Choroid plexus epithelial cell (primary cell): ENCODE data around the gene TIGD7.
A peak's percentile ranks its signal among the peaks of the same experiment; 100 is the strongest.
"Not testable (repeated sequence)": the region's sequence is repeated elsewhere in the genome, so short reads cannot be mapped to it uniquely, and the experiment has no call there.

Experiments
- DNase-seq: peaks from one replicate; pipeline ENCODE4 v3.0.0-alpha.2; 2010; ENCODE audit warnings: low read depth
- H3K4me3 ChIP-seq: 2 replicates; pipeline ENCODE4 v1.5.1; 2011; ENCODE audit warnings: low read depth, mild to moderate bottlenecking, control low read depth, low read length, moderate library complexity
- TF ChIP-seq, protein P1 (sequence below): conservative IDR thresholded peaks from 2 replicates; pipeline ENCODE4 v1.5.1; 2011; ENCODE audit warnings: low read depth, mild to moderate bottlenecking, control low read depth, inconsistent platforms, low read length, moderate library complexity

Gene TIGD7

DNA sequence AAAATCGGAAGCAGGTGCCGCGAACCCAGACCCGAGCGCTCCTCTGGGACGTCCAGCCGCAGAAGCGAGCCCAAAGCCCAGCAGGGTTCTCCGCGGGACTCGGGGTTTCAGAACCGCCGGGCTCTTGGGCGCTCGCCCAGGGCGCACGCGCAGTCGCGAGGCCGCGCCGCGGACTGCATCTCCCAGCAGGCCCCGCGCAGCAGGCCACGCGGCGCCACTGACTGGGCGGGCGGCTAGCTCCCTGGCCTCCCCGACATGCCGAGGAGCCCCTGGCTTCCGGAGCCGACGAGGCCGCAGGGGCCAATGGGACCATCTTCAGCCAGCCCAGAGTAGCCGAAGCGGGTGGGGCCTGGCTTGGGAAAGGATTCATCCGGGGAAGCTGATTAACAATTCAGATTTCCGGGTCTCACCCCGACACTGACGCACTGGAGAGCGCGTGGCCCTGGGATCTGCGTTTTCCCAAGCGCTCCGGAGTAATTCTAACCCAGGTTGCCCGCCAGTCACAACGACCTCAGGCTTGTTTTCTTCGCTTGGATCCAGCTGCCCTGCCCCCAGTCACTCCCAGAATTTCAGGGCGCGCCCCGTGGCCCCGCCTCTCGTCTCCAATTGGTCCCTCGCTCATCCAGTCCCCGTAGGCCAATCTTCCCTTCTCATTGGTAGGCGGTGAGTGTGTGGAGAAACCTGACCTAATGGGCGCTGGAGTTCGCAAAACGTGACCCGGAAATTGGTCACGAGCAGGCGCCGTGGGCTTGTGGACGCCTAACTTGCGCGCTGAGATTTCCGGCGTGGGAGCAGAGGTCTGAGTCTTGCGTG is 22.3 kb downstream of the TIGD7 start, which contains the start of gene ZNF263:
TSS of gene ZNF263 (plus strand) at position 762 of the 813 bp plus-strand sequence. CDS start 328 bp downstream, outside the sequence.
- TF ChIP-seq, protein P1, sequence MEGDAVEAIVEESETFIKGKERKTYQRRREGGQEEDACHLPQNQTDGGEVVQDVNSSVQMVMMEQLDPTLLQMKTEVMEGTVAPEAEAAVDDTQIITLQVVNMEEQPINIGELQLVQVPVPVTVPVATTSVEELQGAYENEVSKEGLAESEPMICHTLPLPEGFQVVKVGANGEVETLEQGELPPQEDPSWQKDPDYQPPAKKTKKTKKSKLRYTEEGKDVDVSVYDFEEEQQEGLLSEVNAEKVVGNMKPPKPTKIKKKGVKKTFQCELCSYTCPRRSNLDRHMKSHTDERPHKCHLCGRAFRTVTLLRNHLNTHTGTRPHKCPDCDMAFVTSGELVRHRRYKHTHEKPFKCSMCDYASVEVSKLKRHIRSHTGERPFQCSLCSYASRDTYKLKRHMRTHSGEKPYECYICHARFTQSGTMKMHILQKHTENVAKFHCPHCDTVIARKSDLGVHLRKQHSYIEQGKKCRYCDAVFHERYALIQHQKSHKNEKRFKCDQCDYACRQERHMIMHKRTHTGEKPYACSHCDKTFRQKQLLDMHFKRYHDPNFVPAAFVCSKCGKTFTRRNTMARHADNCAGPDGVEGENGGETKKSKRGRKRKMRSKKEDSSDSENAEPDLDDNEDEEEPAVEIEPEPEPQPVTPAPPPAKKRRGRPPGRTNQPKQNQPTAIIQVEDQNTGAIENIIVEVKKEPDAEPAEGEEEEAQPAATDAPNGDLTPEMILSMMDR, result no peak
- DNase-seq, result peak; percentile 99
- peak within 1 kb of the TSS; percentile 89 for H3K4me3 ChIP-seq

DNA sequence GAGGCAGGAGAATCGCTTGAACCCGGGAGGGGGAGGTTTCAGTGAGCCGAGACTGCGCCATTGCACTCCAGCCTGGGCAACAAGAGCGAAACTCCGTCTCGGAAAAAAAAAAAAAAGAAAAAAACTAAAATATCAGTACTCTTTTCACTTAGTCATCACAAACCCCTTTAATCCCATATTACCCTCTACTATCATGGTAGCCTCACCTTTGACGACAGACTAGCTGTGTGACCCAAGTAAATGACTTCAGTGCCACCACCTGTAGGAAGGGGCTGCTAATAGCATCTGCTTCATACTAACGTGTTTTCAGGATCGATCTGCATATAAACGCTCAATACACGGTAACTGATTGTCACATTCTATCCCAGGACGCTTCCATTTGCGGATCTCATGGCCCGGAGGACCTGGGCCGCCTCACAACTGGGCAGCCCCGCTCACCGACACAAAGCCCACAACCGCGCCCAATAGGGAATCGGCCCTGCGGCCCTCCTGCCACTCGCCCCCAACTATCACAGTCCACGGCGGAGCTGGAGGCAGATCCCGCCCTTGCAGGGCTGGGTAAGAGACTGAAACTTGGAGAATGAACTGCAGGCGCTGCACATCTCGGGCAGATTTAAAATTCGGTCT is 23.0 kb downstream of the TIGD7 start:
- TF ChIP-seq, protein P1, result no peak
- H3K4me3 ChIP-seq, result peak overlapping the region; percentile 89
- DNase-seq, result no peak

DNA sequence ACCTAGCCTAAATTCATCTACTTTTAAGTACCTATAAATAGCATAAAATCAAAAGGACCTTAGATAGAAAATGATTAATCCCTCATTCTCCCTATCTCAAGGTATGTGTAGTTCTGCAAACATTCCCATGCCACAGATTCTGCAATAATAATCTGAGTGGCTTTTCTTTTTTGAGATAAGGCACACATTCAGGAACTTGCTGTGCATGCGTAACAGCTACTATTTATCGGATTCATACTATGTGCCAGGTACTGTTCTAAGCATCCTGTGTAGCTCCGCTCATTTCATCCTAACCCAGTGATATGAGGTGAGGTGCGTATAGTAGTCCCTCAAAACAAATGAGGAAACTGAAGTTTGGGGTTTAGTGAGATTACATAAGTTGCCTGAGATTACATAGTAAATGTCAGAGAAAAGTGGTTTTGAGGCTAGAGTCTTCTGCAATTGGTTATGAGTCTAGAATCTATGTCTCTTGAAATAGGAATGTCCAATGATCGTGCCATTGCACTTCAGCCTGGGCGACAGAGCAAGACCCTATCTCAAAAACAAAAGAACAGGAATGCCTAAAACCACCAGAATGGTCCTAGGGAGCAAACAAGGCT is 23.9 kb downstream of the TIGD7 start:
- TF ChIP-seq, protein P1, result no peak
- DNase-seq, result no peak
- no peak overlapping the region for H3K4me3 ChIP-seq

DNA sequence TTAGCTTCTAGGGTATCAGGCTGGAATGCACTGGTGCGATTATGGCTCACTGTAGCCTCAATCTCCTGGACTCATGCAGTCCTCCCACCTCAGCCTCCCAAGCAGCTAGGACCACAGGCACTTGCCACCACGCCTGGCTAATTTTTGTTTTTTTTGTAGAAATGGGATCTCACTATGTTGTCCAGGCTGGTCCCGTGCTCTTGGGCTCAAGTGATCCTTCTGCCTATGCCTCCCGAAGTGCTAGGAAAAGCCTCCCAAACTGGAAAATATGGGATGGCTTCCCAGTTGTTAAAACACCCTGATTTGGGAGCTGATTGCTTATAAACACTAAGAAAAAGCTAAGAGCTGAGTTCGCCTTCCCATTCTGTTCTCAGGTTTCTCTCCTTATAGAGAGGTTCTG is 28.6 kb downstream of the TIGD7 start:
- no peak overlapping the region for H3K4me3 ChIP-seq

DNA sequence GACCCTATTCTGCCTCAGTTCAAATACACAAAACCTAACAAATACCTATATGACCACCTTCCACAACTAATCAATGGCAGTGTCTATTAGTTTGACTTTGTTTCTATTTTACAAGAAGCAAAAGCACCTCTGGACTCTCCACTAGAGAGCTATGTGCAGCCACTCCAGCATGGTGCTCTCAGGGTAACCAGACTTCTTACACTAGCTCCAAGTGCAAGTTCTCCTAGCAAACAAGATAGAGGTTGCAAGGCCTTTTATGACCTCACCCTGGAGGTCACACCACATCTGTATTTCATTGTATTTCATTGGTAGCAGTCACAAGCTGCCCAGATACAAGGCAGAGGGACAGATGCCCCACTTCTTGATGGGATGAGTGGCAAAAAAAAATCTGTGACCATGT is 30.3 kb downstream of the TIGD7 start:
- H3K4me3 ChIP-seq, result no peak overlapping the region
- DNase-seq, result no peak
- TF ChIP-seq, protein P1, result no peak

More for the DNA sequence above, 28.6 kb downstream of the TIGD7 start:
- TF ChIP-seq, protein P1, result no peak
- no peak for DNase-seq

DNA sequence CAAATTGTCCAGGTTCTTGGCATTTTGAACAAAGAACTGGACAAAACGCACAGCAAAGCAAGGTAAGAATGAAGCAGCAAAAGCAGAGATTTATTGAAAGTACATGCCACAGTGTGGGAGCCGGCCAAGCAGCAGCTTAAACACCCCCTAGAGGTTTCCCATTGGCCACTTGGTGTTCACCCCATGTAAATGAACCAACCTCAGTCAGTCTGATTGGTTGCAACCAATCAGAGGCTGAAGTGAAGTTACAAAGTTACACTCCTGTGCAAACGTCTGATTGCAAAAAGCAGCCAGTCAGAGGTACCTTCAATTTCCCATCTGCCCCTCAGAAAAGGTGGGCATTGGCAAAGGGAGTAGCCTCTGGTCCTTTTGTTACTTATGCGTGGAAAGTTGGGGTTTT is 30.7 kb downstream of the TIGD7 start:
- TF ChIP-seq, protein P1, result no peak
- H3K4me3 ChIP-seq, result no peak overlapping the region
- peak; percentile 27 for DNase-seq

DNA sequence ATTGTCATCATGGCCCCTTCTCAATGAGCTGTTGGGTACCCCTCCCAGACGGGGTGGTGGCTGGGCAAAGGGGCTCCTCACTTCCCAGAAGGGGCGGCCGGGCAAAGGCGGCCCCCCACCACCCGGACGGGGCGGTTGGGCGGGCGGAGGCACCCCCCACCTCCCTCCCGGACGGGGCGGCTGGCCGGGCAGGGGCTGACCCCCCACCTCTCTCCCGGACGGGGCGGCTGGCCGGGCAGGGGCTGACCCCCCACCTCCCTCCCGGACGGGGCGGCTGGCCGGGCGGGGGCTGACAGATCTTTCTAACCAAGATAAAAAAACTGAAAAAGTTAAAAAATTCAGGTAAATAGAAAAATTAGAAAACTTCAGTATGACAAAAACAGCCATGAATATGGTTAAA is 33.9 kb downstream of the TIGD7 start:
- not testable (repeated sequence) for H3K4me3 ChIP-seq, DNase-seq

DNA sequence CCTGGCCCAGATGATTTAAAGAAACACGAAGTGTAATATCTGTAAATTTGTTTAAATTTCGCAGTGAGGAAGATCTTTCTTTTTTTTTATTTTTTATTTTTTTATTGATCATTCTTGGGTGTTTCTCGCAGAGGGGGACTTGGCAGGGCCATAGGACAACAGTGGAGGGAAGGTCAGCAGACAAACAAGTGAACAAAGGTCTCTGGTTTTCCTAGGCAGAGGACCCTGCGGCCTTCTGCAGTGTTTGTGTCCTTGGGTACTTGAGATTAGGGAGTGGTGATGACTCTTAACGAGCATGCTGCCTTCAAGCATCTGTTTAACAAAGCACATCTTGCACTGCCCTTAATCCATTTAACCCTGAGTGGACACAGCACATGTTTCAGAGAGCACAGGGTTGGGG is 34.5 kb downstream of the TIGD7 start:
- not testable (repeated sequence) for DNase-seq, H3K4me3 ChIP-seq
